ENCODE results near the gene ADAM8.
"Not testable (repeated sequence)": the region's sequence is repeated elsewhere in the genome, so short reads cannot be mapped to it uniquely, and the experiment has no call there.

ADAM8 gene

DNA sequence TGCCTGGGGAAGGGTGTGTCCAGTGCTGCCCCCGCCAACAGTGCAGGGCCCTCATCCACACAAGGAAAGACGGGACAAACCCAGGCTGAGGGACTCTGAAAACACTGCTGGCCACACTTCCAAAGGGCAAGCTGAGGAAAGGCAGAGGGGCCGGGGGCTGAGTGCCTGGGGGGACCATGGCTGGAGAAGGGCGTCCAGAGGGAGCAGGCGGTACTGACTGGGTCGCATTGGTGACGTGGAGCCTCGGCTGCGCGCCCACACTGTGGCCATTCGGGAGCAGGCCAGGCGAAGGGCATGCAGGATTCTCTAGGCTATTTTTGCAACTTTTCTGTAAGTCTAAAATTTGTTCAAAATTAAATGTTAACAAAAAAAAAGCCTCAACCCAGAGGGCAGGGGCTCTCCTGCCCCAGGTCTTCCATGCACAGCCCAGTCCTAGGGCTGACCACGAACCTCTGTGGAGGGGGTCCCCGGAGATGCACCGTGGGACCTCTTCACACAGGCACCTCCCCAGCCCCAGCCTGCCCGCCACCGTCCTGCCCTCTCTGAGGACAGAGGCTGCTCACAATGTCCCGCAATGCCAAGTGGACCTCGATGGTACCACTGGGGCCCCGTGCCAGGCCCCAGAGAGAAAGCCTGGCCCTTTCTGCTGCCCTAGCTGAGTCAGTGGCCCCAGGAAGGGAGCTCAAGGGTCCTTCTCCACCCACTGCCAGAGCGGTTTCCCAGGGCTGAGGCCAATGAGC lies 10.4 kb downstream of the ADAM8 start:
- no peak for DNase-seq

DNA sequence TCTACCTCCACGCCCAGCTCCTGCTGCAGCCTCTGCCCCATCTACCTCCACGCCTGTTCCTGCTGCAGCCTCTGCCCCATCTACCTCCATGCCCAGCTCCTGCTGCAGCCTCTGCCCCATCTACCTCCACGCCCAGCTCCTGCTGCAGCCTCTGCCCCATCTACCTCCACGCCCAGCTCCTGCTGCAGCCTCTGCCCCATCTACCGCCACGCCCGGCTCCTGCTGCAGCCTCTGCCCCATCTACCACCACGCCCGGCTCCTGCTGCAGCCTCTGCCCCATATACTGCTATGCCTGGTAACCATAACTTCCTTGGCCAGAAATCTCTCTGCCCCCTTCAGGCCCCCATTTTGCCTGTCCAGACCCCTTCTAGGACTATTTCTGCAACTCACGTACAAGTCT lies 11.6 kb downstream of the ADAM8 start:
- DNase-seq: not testable (repeated sequence)

DNA sequence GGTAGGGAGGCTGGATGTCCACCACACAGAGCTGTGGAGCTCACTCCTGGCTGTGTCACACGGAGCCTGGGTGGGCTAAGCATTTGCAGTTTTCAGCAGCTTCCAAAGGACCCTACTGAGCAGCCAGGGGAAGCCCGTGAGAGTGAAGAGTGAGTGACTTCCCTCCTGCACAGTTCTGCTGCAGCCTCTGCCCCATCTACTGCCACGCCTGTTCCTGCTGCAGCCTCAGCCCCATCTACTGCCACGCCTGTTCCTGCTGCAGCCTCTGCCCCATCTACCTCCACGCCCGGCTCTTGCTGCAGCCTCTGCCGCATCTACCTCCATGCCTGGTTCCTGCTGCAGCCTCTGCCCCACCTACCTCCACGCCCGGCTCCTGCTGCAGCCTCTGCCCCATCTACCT lies 12.2 kb downstream of the ADAM8 start:
- DNase-seq: no peak

- DNase-seq: no peak
These were observed 13.0 kb downstream of the ADAM8 start for GRCh38 chr10:133263674-133264073.

- DNase-seq: no peak
These were observed 14.0 kb downstream of the ADAM8 start for GRCh38 chr10:133262696-133263095.

DNA sequence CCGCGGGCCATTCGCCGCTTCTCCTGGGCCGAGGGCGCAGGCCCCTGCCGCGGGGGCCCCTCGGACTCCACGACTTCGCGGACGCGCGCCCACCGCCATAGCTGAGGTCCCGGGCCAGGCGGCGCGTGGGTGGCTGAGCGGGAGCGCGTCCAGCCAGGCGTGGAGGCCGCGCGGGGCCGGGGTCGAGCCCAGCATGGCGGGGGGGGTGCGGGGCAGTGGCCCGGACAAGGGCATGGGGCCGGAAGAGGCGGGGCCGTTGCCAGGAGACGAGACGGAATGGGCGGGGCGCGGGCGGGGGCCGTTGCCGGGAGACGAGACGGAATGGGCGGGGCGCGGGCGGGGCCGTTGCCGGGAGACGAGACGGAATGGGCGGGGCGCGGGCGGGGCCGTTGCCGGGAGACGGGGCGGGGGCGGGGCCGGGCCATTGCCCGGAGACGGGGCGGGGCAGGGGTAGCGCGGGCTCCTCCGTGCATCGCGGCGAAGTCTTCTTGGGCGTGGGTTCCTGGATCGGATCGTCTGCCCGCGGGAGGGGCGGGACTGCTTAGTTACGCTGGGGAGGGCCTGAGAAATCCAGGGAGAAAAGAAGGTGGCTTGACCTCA lies 14.8 kb downstream of the ADAM8 start:
- DNase-seq: peak; percentile 31

GRCh38 chr10:133260895-133261725 lies 15.6 kb downstream of the ADAM8 start:
- peak; percentile 23 for DNase-seq

DNA sequence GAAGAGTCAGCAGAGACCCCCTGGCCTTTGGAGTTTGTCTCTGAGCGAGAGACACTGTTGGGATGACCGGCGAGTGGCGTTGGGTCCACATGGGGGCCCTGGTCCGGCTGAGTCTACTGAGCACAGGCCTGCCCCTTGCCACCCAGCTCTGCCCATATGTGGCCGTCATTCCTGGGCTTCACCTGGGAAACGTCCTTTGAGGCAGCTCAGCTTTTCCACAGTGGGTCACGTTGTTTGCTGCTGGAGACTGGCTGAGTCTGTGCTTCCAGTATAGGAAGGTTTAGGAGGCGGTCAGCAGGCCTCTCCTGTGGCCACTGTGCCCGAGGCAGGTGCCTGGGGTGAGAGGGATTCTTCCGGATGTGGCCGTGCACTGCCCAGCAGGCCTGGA lies 17.1 kb downstream of the ADAM8 start:
- DNase-seq: no peak

GRCh38 chr10:133258818-133259601 lies 17.7 kb downstream of the ADAM8 start:
- DNase-seq: no peak

DNA sequence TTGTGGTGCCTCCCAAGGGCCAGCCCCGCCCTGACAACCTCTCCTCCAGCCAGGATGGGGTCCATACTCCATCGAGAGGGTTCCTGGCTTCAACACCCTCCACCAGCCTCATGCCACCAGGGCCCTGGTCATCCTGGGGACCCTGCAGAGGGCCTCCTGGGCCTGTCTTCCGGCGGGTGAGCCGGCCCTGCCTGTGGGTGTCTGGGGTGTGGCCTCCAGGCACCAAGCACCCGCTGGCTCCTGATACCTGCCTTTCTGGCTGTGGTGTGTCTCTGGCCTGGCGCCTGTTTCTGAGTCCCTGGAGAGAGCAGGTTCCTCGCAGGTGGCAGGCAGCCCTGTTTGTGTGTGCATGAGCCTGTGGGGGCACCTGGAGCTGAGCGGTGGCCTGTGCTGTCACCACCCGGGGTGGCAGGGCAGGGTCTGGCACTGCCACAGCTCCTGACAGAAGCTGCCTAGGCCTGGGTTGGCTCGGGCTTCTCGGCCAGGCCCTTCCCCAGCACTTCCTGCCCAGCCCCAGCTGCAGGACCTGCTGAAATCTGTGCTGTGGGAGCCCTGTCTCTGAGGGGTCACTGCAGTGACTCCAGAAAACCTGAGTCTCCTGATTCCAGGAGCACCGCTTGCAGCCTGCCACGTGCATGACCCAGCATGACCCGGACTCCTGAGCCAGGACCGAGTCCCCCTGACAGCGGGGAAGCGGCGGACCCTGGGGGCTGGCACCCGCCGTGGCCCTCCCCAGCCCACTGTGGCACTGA lies 18.4 kb downstream of the ADAM8 start:
- DNase-seq: no peak

DNA sequence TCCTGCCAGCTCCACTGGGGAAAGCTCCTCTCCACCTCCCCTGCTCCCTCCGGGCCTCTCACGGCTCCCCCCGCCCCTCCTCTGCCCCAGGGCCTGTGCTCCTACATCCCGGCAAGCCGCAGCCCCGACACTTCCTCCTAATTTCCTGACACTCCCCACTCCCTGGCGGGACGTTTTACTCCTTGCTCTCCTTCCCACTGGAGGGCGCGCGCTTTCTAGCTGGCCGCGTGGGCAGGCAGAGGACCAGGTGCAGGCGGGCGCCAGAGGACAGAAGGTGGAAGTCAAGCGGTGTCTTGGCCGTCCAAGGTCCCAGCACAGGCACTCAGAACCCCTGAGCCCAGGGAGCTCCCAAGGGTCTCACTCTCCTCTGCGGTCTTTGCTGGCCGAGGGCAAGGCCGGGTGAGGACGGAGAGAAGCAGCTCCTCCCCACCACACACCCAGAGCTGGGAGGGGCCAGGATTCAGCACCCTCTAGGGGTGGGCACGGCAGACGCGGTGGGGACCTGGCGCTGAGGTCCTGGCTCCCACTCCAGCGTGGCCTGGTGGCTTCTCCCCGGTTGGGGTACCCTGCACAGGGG lies 19.1 kb downstream of the ADAM8 start:
- DNase-seq: no peak

GRCh38 chr10:133255323-133255722 lies 21.3 kb downstream of the ADAM8 start:
- DNase-seq: no peak

GRCh38 chr10:133254421-133255120 lies 22.1 kb downstream of the ADAM8 start:
- no peak for DNase-seq

GRCh38 chr10:133253361-133253955 lies 23.2 kb downstream of the ADAM8 start:
- DNase-seq: no peak

DNA sequence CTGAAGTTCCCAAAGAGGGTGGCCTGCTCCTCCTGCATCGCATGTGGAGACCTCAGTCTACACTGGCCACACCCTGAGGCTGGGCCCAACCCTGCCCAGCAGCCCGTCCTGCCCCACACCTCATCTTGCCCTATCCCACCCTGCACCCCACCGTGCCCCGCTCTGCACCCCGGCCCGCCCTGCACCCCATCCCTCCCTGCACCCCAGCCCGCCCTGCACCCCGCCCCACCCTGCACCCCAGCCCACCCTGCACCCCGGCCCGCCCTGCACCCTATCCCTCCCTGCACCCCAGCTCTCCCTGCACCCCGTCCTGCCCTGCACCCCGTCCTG lies 24.5 kb downstream of the ADAM8 start:
- DNase-seq: no peak

DNA sequence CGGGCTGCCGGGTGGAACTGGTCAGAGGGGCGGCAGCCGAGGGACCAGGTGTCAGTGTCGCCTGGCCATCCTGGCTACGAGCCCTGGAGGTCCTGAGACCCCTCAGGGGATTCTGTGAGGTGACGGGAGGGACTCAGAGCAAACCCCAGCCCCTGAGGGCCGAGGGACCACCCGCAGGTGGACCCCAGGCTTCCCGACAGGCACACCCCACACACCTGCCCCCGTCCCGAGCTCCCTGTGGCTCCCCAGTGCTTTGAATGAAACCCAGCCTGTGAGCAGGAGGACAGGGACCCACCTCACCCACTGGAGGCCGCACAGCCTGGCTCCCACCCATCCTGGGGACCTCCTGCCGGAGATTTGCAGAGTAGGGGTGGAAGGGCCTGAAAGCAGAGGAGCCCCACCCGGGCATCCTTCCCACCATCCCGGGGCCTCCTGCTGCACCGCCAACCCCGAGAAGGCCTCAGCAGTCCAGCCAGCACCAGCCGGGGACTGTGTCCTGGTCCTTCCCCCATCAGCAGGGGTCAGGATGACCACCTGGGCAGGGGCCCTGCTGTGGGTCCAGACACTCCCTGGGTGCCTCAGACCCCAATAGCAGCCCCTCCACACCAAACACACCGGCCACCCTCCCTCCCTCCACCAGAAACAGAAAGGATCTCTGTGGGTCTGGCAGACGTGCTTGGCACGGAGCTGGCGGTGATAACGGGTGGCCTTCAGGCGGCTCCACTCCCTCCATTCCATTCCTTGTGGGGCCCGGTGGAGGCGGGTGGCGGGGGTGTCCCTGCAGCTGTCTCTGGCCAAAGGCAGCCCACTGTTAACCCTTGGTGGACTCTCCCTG lies 25.1 kb downstream of the ADAM8 start:
- no peak for DNase-seq

- no peak for DNase-seq
These were observed 26.5 kb downstream of the ADAM8 start for GRCh38 chr10:133249975-133250754.

DNA sequence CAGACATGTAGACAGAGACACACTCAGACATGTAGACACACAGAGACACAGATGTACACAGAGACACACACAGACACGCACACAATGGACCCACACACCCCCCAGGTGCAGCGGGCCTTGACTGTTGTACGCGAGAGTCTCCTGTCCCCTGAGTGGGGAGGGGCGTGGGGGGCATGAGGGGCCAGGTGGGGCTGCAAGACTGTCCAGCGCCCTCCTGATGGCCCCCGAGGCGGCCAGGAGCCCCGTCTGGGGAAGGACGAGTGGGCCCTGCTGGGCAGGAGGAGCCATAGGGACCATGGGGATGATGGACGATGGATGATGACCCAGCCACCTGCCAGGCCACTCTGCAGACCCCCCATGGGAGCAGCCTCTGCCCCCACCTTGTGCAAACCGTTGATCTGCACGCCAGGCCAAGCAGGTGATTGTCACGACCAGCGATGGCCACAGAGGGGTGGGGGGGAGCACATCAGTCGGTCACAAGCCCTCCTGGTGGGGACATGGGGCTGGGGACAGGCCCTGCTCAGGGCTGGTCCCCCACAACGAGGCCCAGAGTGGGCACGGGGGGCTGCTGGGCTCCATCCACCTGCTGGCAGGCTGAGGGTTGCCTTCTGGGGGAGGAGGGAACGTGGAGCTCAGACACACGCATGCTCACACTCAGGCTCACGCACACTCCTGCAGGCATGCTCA lies 27.4 kb downstream of the ADAM8 start:
- DNase-seq: no peak

DNA sequence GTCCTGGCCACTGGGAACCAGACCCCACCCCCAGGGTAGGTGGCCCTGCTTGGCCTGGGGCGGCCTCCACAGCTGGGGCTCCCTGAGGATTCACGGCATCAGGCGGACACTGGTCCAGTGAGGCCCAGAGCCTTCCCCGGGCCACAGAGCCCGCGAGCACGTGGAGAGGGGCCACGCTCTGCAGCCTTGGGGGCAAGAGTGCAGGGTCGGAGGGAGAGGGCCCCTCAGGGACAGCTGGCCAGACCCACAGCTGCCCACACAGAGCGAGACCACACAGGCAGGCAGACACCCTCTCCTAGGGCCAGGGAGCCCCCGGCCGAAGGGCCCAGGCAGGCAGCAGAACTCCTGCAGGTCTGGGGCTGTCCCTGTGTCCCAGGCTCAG lies 28.3 kb downstream of the ADAM8 start:
- no peak for DNase-seq
